PC-3 (cell line): ENCODE measurements around the gene SLC24A3.

Source experiments
- EZH2 ChIP-seq: fragments of 300-600 bp; sonication (generic); IDR thresholded peaks from one replicate; pipeline ENCODE4 v1.6.1; 2017; ENCODE audit warnings: antibody characterized with exemption, mild to moderate bottlenecking, low read length; ENCODE audit not compliant: unreplicated experiment
- TF ChIP-seq, protein P1 (sequence below): fragments of 300-600 bp; sonication (generic); conservative IDR thresholded peaks from 2 replicates; pipeline ENCODE4 v1.5.1; 2017; ENCODE audit warnings: antibody characterized with exemption, low read depth, mild to moderate bottlenecking, low read length

DNA sequence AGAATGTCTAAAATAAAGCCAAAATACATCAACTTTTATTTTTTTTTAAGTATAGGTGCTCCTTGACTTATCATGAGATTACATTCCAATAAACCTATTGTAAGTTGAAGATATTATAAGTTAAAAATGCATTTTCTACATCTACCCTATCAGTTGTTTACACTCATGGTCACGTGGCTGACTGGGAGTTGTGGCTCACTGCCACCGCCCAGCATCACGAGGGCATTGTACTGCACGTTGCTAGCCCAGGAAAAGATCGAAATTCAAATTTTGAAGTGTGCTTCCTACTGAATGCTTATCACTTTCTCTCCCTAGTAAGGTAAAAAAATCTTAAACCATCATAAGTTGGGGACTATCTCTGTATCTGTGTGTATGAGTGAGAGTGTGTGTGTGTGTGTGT lies 419.0 kb downstream of the SLC24A3 start:
- no peak for TF ChIP-seq EZH2
- TF ChIP-seq, protein P1, sequence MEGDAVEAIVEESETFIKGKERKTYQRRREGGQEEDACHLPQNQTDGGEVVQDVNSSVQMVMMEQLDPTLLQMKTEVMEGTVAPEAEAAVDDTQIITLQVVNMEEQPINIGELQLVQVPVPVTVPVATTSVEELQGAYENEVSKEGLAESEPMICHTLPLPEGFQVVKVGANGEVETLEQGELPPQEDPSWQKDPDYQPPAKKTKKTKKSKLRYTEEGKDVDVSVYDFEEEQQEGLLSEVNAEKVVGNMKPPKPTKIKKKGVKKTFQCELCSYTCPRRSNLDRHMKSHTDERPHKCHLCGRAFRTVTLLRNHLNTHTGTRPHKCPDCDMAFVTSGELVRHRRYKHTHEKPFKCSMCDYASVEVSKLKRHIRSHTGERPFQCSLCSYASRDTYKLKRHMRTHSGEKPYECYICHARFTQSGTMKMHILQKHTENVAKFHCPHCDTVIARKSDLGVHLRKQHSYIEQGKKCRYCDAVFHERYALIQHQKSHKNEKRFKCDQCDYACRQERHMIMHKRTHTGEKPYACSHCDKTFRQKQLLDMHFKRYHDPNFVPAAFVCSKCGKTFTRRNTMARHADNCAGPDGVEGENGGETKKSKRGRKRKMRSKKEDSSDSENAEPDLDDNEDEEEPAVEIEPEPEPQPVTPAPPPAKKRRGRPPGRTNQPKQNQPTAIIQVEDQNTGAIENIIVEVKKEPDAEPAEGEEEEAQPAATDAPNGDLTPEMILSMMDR: no peak
